ENCODE results near the gene ORAI2. TPM values are rescaled to one million over a fixed set of nuclear protein-coding genes. Genes with fewer than 3 reads are reported as not detected.
A peak's percentile ranks its signal among the peaks of the same experiment; 100 is the strongest.

ORAI2 gene
- polyA plus RNA-seq, 2 of the 4 experiments (the other 2 are of a cell fraction): 12.8 to 22.1 TPM

GRCh38 chr7:102395873-102396709 is 37.3 kb upstream of the ORAI2 start, which contains the start of gene PRKRIP1:
Gene PRKRIP1 (plus strand): TSS chr7:102396363. CDS start chr7:102396412, 49 bp downstream.
- ChIA-PET CTCF (interaction anchor here (1.3 to 6.7 kb wide), 6 partner anchors 9 to 1252 kb away, joined by 3 to 41 read pairs (median 6); no protein-coding TSS in a partner anchor), POLR2A (interaction anchor here (0.6 to 2.0 kb wide), 4 partner anchors 16 to 122 kb away, joined by 3 to 22 read pairs (median 5); partner anchors contain the start of gene ORAI2)
- peak within 1 kb of the TSS; percentile 96 for H3K4me2 ChIP-seq
- H3K9me3 ChIP-seq: no peaks in the 10 kb centered on the region
- ATAC-seq (peak; percentile 96), DNase-seq (ENCODE audit: low read depth in 1 of 2, low spot score in 1 of 2) (peak; percentile 89 to 92), FAIRE-seq (no peak)
- 1% methylated on average over 42 of the region's 59 CpGs for WGBS (ENCODE audit: missing lambda C conversion rate)
- peak within 1 kb of the TSS; percentile 88 for H3K4me3 ChIP-seq
- H3K4me1 ChIP-seq: peaks cover 11% of the 10 kb centered on the region
- peak within 1 kb of the TSS; percentile 81 to 89 for H3K27ac ChIP-seq
- TF ChIP-seq HOXA7 (CRISPR knock-in tag; IDR thresholded peaks at IDR 0.05) (peak; percentile 85; the same call in 1 of the 2 replicates), CHD4 (IDR thresholded peaks at IDR 0.05; ENCODE audit: borderline replicate concordance) (no peak), MAX (IDR thresholded peaks at IDR 0.05) (peak; percentile 73), KDM5A (IDR thresholded peaks at IDR 0.05) (peak; percentile 81), EHF (CRISPR knock-in tag; IDR thresholded peaks at IDR 0.05) (no peak), TP53 (CRISPR knock-in tag; IDR thresholded peaks at IDR 0.05) (no peak), NR3C1 (IDR thresholded peaks at IDR 0.05) (no peak), RNF2 (IDR thresholded peaks at IDR 0.05; ENCODE audit: borderline replicate concordance, low read depth) (no peak), ZSCAN20 (CRISPR knock-in tag; IDR thresholded peaks at IDR 0.05) (no peak), REST (IDR thresholded peaks at IDR 0.05) (peak; percentile 16; the same call in 1 of the 2 replicates), HDAC2 (IDR thresholded peaks at IDR 0.05) (no peak), RAD21 (conservative IDR thresholded peaks at IDR 0.05 in 1 of 2, IDR thresholded peaks at IDR 0.05 in 1 of 2) (no peak), POLR2AphosphoS2 (conservative IDR thresholded peaks at IDR 0.05; ENCODE audit: low read length) (peak; percentile 44; the same call in 1 of the 2 replicates), NPAS2 (CRISPR knock-in tag; IDR thresholded peaks at IDR 0.05; ENCODE audit: borderline replicate concordance) (no peak), PBX3 (IDR thresholded peaks at IDR 0.05) (no peak; the same call in 1 of the 2 replicates), KDM1A (IDR thresholded peaks at IDR 0.05; ENCODE audit: low read depth) (no peak), MAZ (IDR thresholded peaks at IDR 0.05; ENCODE audit: borderline replicate concordance, low read depth, low read length) (no peak), EHMT2 (IDR thresholded peaks at IDR 0.05; ENCODE audit: low read depth) (no peak), SMC3 (IDR thresholded peaks at IDR 0.05) (no peak), BHLHE40 (IDR thresholded peaks at IDR 0.05; ENCODE audit: low read depth, low read length) (no peak), TFCP2L1 (CRISPR knock-in tag; IDR thresholded peaks at IDR 0.05) (peak; percentile 38; the same call in 1 of the 2 replicates), PHF8 (IDR thresholded peaks at IDR 0.05; ENCODE audit: borderline replicate concordance, low read depth) (peak; percentile 64; the same call in 1 of the 2 replicates)
- TF ChIP-seq, protein P1, sequence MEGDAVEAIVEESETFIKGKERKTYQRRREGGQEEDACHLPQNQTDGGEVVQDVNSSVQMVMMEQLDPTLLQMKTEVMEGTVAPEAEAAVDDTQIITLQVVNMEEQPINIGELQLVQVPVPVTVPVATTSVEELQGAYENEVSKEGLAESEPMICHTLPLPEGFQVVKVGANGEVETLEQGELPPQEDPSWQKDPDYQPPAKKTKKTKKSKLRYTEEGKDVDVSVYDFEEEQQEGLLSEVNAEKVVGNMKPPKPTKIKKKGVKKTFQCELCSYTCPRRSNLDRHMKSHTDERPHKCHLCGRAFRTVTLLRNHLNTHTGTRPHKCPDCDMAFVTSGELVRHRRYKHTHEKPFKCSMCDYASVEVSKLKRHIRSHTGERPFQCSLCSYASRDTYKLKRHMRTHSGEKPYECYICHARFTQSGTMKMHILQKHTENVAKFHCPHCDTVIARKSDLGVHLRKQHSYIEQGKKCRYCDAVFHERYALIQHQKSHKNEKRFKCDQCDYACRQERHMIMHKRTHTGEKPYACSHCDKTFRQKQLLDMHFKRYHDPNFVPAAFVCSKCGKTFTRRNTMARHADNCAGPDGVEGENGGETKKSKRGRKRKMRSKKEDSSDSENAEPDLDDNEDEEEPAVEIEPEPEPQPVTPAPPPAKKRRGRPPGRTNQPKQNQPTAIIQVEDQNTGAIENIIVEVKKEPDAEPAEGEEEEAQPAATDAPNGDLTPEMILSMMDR (IDR thresholded peaks at IDR 0.05): no peak
- TF ChIP-seq, protein P2, sequence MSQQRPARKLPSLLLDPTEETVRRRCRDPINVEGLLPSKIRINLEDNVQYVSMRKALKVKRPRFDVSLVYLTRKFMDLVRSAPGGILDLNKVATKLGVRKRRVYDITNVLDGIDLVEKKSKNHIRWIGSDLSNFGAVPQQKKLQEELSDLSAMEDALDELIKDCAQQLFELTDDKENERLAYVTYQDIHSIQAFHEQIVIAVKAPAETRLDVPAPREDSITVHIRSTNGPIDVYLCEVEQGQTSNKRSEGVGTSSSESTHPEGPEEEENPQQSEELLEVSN (IDR thresholded peaks at IDR 0.05; ENCODE audit: borderline replicate concordance, low read depth): peak; percentile 39; the same call in 1 of the 2 replicates
- TF ChIP-seq, protein P3, sequence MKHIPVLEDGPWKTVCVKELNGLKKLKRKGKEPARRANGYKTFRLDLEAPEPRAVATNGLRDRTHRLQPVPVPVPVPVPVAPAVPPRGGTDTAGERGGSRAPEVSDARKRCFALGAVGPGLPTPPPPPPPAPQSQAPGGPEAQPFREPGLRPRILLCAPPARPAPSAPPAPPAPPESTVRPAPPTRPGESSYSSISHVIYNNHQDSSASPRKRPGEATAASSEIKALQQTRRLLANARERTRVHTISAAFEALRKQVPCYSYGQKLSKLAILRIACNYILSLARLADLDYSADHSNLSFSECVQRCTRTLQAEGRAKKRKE (CRISPR knock-in tag; IDR thresholded peaks at IDR 0.05; ENCODE audit: low read depth): no peak
- TF ChIP-seq, protein P4, sequence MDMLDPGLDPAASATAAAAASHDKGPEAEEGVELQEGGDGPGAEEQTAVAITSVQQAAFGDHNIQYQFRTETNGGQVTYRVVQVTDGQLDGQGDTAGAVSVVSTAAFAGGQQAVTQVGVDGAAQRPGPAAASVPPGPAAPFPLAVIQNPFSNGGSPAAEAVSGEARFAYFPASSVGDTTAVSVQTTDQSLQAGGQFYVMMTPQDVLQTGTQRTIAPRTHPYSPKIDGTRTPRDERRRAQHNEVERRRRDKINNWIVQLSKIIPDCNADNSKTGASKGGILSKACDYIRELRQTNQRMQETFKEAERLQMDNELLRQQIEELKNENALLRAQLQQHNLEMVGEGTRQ (IDR thresholded peaks at IDR 0.05): no peak
- TF ChIP-seq, protein P5, sequence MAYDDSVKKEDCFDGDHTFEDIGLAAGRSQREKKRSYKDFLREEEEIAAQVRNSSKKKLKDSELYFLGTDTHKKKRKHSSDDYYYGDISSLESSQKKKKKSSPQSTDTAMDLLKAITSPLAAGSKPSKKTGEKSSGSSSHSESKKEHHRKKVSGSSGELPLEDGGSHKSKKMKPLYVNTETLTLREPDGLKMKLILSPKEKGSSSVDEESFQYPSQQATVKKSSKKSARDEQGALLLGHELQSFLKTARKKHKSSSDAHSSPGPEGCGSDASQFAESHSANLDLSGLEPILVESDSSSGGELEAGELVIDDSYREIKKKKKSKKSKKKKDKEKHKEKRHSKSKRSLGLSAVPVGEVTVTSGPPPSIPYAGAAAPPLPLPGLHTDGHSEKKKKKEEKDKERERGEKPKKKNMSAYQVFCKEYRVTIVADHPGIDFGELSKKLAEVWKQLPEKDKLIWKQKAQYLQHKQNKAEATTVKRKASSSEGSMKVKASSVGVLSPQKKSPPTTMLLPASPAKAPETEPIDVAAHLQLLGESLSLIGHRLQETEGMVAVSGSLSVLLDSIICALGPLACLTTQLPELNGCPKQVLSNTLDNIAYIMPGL (CRISPR knock-in tag; IDR thresholded peaks at IDR 0.05; ENCODE audit: borderline replicate concordance): no peak
